ENCODE measurements around the gene DCK.
A peak's percentile ranks its signal among the peaks of the same experiment; 100 is the strongest.
"Not testable (repeated sequence)": the region's sequence is repeated elsewhere in the genome, so short reads cannot be mapped to it uniquely, and the experiment has no call there.

Gene DCK

GRCh38 chr4:70993181-70994068 is at the start of gene DCK:
Gene DCK (plus strand): TSS chr4:70993649. CDS start chr4:70993836, 187 bp downstream.
- DNase-seq: peak; percentile 83 to 87

GRCh38 chr4:70945046-70945445 is 48.4 kb upstream of the DCK start:
- DNase-seq: no peak

GRCh38 chr4:70945452-70946055 is 47.9 kb upstream of the DCK start:
- DNase-seq: no peak

- DNase-seq: no peak
These were observed 46.5 kb upstream of the DCK start for GRCh38 chr4:70946939-70947338.

GRCh38 chr4:70948665-70949260 is 44.7 kb upstream of the DCK start:
- no peak for DNase-seq

- DNase-seq: no peak
These were observed 39.4 kb upstream of the DCK start for GRCh38 chr4:70954032-70954431.

- DNase-seq: no peak
These were observed 36.8 kb upstream of the DCK start for GRCh38 chr4:70956549-70957210.

GRCh38 chr4:70958681-70959080 is 34.8 kb upstream of the DCK start:
- no peak for DNase-seq

- DNase-seq: no peak
These were observed 24.4 kb upstream of the DCK start for GRCh38 chr4:70969076-70969475.

- DNase-seq: no peak
These were observed 17.2 kb upstream of the DCK start for GRCh38 chr4:70976252-70976651.

GRCh38 chr4:70979445-70980008 is 13.9 kb upstream of the DCK start:
- DNase-seq: no peak

GRCh38 chr4:70980196-70980595 is 13.3 kb upstream of the DCK start:
- no peak for DNase-seq

- DNase-seq: no peak
These were observed 9.3 kb upstream of the DCK start for GRCh38 chr4:70984106-70984505.

GRCh38 chr4:70984589-70984988 is 8.9 kb upstream of the DCK start:
- no peak for DNase-seq

GRCh38 chr4:70991596-70991995 is 1.9 kb upstream of the DCK start:
- DNase-seq: no peak

- DNase-seq: no peak
These were observed 1.0 kb upstream of the DCK start for GRCh38 chr4:70992391-70992881.

GRCh38 chr4:70994069-70994366 is 569 bp downstream of the DCK start:
- DNase-seq: no peak

GRCh38 chr4:70994387-70995099 is 1.1 kb downstream of the DCK start:
- no peak for DNase-seq

GRCh38 chr4:70996018-70996360 is 2.5 kb downstream of the DCK start:
- no peak for DNase-seq

GRCh38 chr4:70997036-70997435 is 3.6 kb downstream of the DCK start:
- no peak for DNase-seq

- no peak for DNase-seq
These were observed 4.1 kb downstream of the DCK start for GRCh38 chr4:70997546-70997945.

- not testable (repeated sequence) for DNase-seq
These were observed 6.2 kb downstream of the DCK start for GRCh38 chr4:70999639-71000038.

GRCh38 chr4:71001363-71001762 is 7.9 kb downstream of the DCK start:
- not testable (repeated sequence) for DNase-seq
